ENCODE results near the gene MED14. TPM values are rescaled to one million over a fixed set of nuclear protein-coding genes. Genes with fewer than 3 reads are reported as not detected.

MED14 gene
- total RNA-seq, 1 donor from 2014 or later = 26.7 TPM

- DNase-seq = no peak
Measured at GRCh38 chrX:40663078-40663740, 72.1 kb downstream of the MED14 start.

GRCh38 chrX:40661489-40661888 lies 73.9 kb downstream of the MED14 start:
- DNase-seq = no peak

- DNase-seq = no peak
Measured at GRCh38 chrX:40660381-40660780, 75.0 kb downstream of the MED14 start.

GRCh38 chrX:40653535-40653934 lies 81.8 kb downstream of the MED14 start:
- no peak for DNase-seq

- DNase-seq = no peak
Measured at GRCh38 chrX:40652664-40653063, 82.7 kb downstream of the MED14 start.

- peak; percentile 75 for DNase-seq
Measured at GRCh38 chrX:40651620-40652223, 83.6 kb downstream of the MED14 start.

- DNase-seq = peak; percentile 89
Measured at GRCh38 chrX:40647307-40648197, 87.8 kb downstream of the MED14 start, which contains the start of gene CXorf38. Gene CXorf38 (minus strand): TSS chrX:40647561. CDS start chrX:40647520, 41 bp downstream.

- peak; percentile 12 for DNase-seq
Measured at GRCh38 chrX:40646489-40647306, 88.6 kb downstream of the MED14 start.

GRCh38 chrX:40644821-40645358 lies 90.5 kb downstream of the MED14 start:
- DNase-seq = peak; percentile 65

GRCh38 chrX:40644176-40644575 lies 91.2 kb downstream of the MED14 start:
- DNase-seq = peak; percentile 28

- DNase-seq = no peak
Measured at GRCh38 chrX:40637687-40638086, 97.7 kb downstream of the MED14 start.

- DNase-seq = no peak
Measured at GRCh38 chrX:40632199-40632598, 103.1 kb downstream of the MED14 start.

- DNase-seq = no peak
Measured at GRCh38 chrX:40628506-40628905, 106.8 kb downstream of the MED14 start.

GRCh38 chrX:40625294-40625693 lies 110.0 kb downstream of the MED14 start:
- DNase-seq = no peak

GRCh38 chrX:40623665-40624064 lies 111.7 kb downstream of the MED14 start:
- DNase-seq = no peak

GRCh38 chrX:40623139-40623536 lies 112.2 kb downstream of the MED14 start, which contains the start of gene MPC1L:
Gene MPC1L (plus strand): TSS chrX:40623428. CDS start chrX:40623566, 138 bp downstream.
- no peak for DNase-seq

GRCh38 chrX:40622479-40623138 lies 112.7 kb downstream of the MED14 start:
- DNase-seq = no peak

- no peak for DNase-seq
Measured at GRCh38 chrX:40617566-40617965, 117.8 kb downstream of the MED14 start.

- DNase-seq = no peak
Measured at GRCh38 chrX:40615976-40616375, 119.4 kb downstream of the MED14 start.

GRCh38 chrX:40612511-40612910 lies 122.8 kb downstream of the MED14 start:
- no peak for DNase-seq

GRCh38 chrX:40607381-40607780 lies 128.0 kb downstream of the MED14 start:
- no peak for DNase-seq

- no peak for DNase-seq
Measured at GRCh38 chrX:40603446-40603845, 131.9 kb downstream of the MED14 start.

All from dermis blood vessel endothelial cell (primary cell).